Lung (tissue), 12 donors: ENCODE results near the gene CDA. TPM values are rescaled to one million over a fixed set of nuclear protein-coding genes. Genes with fewer than 3 reads are reported as not detected.

ENCODE experiments used
- ATAC-seq: fragments of 200-7000 bp; cut with Tn5 transposase; one replicate; pipeline ENCODE4 v1.9.1; 2020; ENCODE audit warnings: moderate number of reproducible peaks; ENCODE audit not compliant: insufficient read depth, low FRiP score
- DNase-seq, 3 donors: peaks; one replicate each; pipeline ENCODE4 v3.0.0-alpha.2; 2013 to 2017
- H3K27ac ChIP-seq, 2 donors: one replicate each; pipeline ENCODE4 v1.5.1; 2013; ENCODE audit warnings: mild to moderate bottlenecking in 2 of 2, moderate library complexity in 2 of 2, control low read depth in 1 of 2, inconsistent platforms in 1 of 2, low read depth in 1 of 2, low read length in 1 of 2
- H3K27me3 ChIP-seq, 3 donors: one replicate each; pipeline ENCODE4 v1.5.1; 2013; ENCODE audit warnings: low read length in 2 of 3; ENCODE audit not compliant: control insufficient read depth in 3 of 3, insufficient read depth in 3 of 3
- H3K36me3 ChIP-seq, 4 donors: one replicate each; pipeline ENCODE4 v1.5.1; 2013; ENCODE audit warnings: low read length in 4 of 4, mild to moderate bottlenecking in 1 of 4, moderate library complexity in 1 of 4; ENCODE audit not compliant: control insufficient read depth in 4 of 4, insufficient read depth in 4 of 4
- H3K4me1 ChIP-seq, 5 donors: one replicate each; pipeline ENCODE4 v1.5.1; 2013; ENCODE audit warnings: low read length in 5 of 5, mild to moderate bottlenecking in 2 of 5, moderate library complexity in 1 of 5; ENCODE audit not compliant: control insufficient read depth in 5 of 5, insufficient read depth in 5 of 5
- H3K4me3 ChIP-seq: one replicate; pipeline ENCODE4 v1.5.1; 2013; ENCODE audit warnings: mild to moderate bottlenecking, control low read depth, moderate library complexity
- H3K9ac ChIP-seq, 2 donors: one replicate each; pipeline ENCODE4 v1.5.1; 2013; ENCODE audit warnings: low read length in 2 of 2, control low read depth in 1 of 2; ENCODE audit not compliant: insufficient read depth in 1 of 2
- H3K9me3 ChIP-seq, 4 donors: one replicate each; pipeline ENCODE4 v1.5.1; 2013; ENCODE audit warnings: low read length in 3 of 4, mild to moderate bottlenecking in 1 of 4, moderate library complexity in 1 of 4; ENCODE audit not compliant: control insufficient read depth in 4 of 4, insufficient read depth in 3 of 4
- WGBS, 2 donors: extraction: QIAGEN DNeasy Blood & Tissue Kit; methylation state at CpG; one replicate each; pipeline ENCODE4 v1.1.7; 2013; 5-methylcytosine and 5-hydroxymethylcytosine counted together
- polyA plus RNA-seq, 2 donors: library from polyadenylated mRNA; stranded (reverse); fragments of 200-250 nt; gene quantifications; one replicate each; pipeline ENCODE4 v1.2.1, GENCODE V29; 2013
- total RNA-seq, 2 donors: library from RNA; depleted of rRNA in 1 of 2; stranded (reverse); fragments of >200 nt in 1 of 2; gene quantifications; one replicate each; pipeline ENCODE4 v1.2.1, GENCODE V29; 2014 to 2021
- TF ChIP-seq, protein P1 (sequence below): IDR thresholded peaks from 2 replicates; pipeline ENCODE4 v1.5.1; 2012; ENCODE audit warnings: mild to moderate bottlenecking; ENCODE audit errors: control extremely low read depth, extremely low read depth
- donor health status: control.
- donor health status: control.
- donor health status: Bipolar disorder and iron deficiency.
- donor health status: healthy.
- donor health status: DM: yes; HTN: yes; CAD: no.

The CDA gene
- total and polyA plus RNA-seq, 4 donors = 0.40 to 47.5 (median 3.4) TPM

DNA sequence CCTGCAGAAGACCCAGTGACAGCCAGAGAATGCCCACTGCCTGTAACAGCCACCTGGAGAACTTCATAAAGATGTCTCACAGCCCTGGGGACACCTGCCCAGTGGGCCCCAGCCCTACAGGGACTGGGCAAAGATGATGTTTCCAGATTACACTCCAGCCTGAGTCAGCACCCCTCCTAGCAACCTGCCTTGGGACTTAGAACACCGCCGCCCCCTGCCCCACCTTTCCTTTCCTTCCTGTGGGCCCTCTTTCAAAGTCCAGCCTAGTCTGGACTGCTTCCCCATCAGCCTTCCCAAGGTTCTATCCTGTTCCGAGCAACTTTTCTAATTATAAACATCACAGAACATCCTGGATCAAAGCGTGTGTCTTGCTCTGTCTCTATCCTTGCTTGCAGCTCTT, 29.7 kb downstream of the CDA start:
- H3K9me3 ChIP-seq = no peaks in the 10 kb centered on the region
- no peak for ATAC-seq
- no peaks in the 10 kb centered on the region for H3K27me3 ChIP-seq
- H3K9ac ChIP-seq = no peak overlapping the region
- no peak overlapping the region for H3K27ac ChIP-seq
- H3K4me3 ChIP-seq = no peak overlapping the region
- no peaks in the 10 kb centered on the region for H3K36me3 ChIP-seq
- TF ChIP-seq, protein P1, sequence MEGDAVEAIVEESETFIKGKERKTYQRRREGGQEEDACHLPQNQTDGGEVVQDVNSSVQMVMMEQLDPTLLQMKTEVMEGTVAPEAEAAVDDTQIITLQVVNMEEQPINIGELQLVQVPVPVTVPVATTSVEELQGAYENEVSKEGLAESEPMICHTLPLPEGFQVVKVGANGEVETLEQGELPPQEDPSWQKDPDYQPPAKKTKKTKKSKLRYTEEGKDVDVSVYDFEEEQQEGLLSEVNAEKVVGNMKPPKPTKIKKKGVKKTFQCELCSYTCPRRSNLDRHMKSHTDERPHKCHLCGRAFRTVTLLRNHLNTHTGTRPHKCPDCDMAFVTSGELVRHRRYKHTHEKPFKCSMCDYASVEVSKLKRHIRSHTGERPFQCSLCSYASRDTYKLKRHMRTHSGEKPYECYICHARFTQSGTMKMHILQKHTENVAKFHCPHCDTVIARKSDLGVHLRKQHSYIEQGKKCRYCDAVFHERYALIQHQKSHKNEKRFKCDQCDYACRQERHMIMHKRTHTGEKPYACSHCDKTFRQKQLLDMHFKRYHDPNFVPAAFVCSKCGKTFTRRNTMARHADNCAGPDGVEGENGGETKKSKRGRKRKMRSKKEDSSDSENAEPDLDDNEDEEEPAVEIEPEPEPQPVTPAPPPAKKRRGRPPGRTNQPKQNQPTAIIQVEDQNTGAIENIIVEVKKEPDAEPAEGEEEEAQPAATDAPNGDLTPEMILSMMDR = no peak
- WGBS, 2 donors = 48 to 54% methylated on average over 4 of the region's 4 CpGs
- H3K4me1 ChIP-seq = no peaks in the 10 kb centered on the region
- DNase-seq = no peak

DNA sequence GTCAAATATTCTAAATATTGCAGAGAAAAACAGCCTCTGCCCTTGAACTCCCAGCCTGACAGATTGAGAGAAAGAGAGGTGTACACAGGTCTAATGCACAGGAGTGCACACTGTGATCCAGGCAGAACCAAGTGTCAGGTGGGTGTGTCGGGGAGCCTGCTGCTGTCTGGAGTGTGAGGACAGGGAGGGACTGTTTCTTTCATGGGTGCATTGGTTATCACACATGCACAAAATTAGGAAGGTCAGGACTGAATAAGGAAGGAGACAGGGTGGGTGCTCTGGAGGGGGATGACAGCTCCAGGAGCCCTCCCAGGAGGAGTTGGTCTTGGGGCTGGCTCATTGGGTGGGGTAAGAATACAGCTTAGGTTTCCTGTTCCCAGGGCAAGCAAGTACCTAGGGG, 31.1 kb downstream of the CDA start:
- no peak for ATAC-seq
- H3K27ac ChIP-seq = no peak overlapping the region
- H3K36me3 ChIP-seq = no peaks in the 10 kb centered on the region
- no peak overlapping the region for H3K4me3 ChIP-seq
- H3K27me3 ChIP-seq = peaks cover 0 to 2% (median 0%) of the 10 kb centered on the region in 3 donors
- no peaks in the 10 kb centered on the region for H3K9me3 ChIP-seq
- TF ChIP-seq, protein P1 = no peak
- no peaks in the 10 kb centered on the region for H3K4me1 ChIP-seq
- DNase-seq = no peak
- WGBS, 2 donors = 84 to 95% methylated on average over 1 of the region's 1 CpG
- H3K9ac ChIP-seq = no peak overlapping the region

DNA sequence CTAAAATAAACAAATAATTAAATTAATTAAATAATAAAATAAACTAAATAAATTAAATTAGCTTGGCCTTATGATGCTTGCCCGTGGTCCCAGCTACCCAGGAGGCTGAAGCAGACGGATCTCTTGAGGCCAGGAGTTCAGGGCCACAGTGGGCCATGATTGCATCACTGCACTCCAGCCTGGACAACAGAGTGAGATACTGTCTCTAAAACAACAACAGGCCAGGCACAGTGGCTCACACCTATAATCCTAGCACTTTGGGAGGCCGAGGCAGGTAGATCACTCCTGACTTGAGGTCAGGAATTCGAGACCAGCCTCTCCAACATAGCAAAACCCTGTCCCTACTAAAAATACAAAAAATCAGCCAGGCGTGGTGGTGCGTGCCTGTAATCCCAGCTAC, 32.1 kb downstream of the CDA start:
- Histone ChIP-seq H3K36me3 (no peaks in the 10 kb centered on the region), H3K9me3 (no peaks in the 10 kb centered on the region), H3K4me1 (no peaks in the 10 kb centered on the region), H3K4me3 (no peak overlapping the region), H3K9ac (no peak overlapping the region), H3K27me3 (peaks cover 0 to 2% (median 0%) of the 10 kb centered on the region in 3 donors), H3K27ac (no peak overlapping the region)
- ATAC-seq (no peak), DNase-seq (no peak)
- TF ChIP-seq, protein P1 = no peak
- WGBS, 2 donors = 72 to 91% methylated on average over 6 of the region's 6 CpGs

DNA sequence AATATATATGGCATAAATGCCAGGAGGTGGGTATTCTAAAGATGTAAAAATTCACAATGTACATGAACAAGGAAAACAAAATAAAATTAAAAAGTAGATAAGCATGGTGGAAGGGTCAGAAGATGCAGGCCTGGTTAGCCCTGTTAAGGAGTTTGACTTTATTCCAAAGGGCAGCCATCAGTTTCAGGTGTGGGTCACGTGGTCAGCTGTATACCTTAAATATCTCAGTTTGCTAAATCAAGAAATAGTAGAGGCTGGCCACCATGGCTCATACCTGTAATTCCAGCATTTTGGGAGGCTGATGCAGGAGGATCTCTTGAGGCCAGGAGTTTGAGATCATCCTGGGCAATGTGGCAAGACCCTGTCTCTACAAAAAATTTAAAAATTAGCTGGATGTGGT, 35.8 kb downstream of the CDA start:
- H3K4me1 ChIP-seq = no peaks in the 10 kb centered on the region
- no peak overlapping the region for H3K4me3 ChIP-seq
- 94 to 95% methylated on average over 1 of the region's 1 CpG for WGBS, 2 donors

More for the DNA sequence above, 35.8 kb downstream of the CDA start:
- Histone ChIP-seq H3K9me3 (no peaks in the 10 kb centered on the region), H3K27ac (no peak overlapping the region), H3K36me3 (no peaks in the 10 kb centered on the region), H3K27me3 (peaks cover 0 to 2% (median 0%) of the 10 kb centered on the region in 3 donors), H3K9ac (no peak overlapping the region)
- ATAC-seq (no peak), DNase-seq (no peak)
- TF ChIP-seq, protein P1 = no peak
